PC-9 (cell line): ENCODE measurements around the gene TMEM272.

Experiments
- CTCF ChIP-seq: fragments of 200-600 bp; sonication (generic); conservative IDR thresholded peaks from 2 replicates; pipeline ENCODE4 v1.6.1; 2017; ENCODE audit warnings: mixed run types, antibody characterized with exemption, mild to moderate bottlenecking, moderate library complexity
- EZH2 ChIP-seq: fragments of 200-600 bp; sonication (generic); IDR thresholded peaks from 2 replicates; pipeline ENCODE4 v1.8.0; 2017; ENCODE audit warnings: antibody characterized with exemption, low read depth

- TF ChIP-seq CTCF (no peak), EZH2 (no peak)
Measured at GRCh38 chr13:51776179-51776578, 68.8 kb downstream of the TMEM272 start.
